ENCODE results near the gene HCRTR2. TPM values are rescaled to one million over a fixed set of nuclear protein-coding genes. Genes with fewer than 3 reads are reported as not detected.
"Not testable (repeated sequence)": the region's sequence is repeated elsewhere in the genome, so short reads cannot be mapped to it uniquely, and the experiment has no call there.

The HCRTR2 gene
- total RNA-seq, 4 donors from 2014 or later: 0.21 TPM; not detected in 3

GRCh38 chr6:55239099-55239498, 64.8 kb downstream of the HCRTR2 start:
- no peak overlapping the region for H3K4me3 ChIP-seq
- no peaks in the 10 kb centered on the region for H3K4me1 ChIP-seq
- TF ChIP-seq CTCF (IDR thresholded peaks at IDR 0.05): no peak
- TF ChIP-seq POLR2A (IDR thresholded peaks at IDR 0.05): no peak
- no peaks in the 10 kb centered on the region for H3K27me3 ChIP-seq
- no peak for DNase-seq
- no peaks in the 10 kb centered on the region for H3K36me3 ChIP-seq
- H3K27ac ChIP-seq: no peak overlapping the region
- H3K9me3 ChIP-seq: no peaks in the 10 kb centered on the region
- intact Hi-C loops (cut with DNase I; ENCODE audit: low total_unique reads): no loop called here

GRCh38 chr6:55240975-55241605, 66.8 kb downstream of the HCRTR2 start:
- H3K4me1 ChIP-seq; intact Hi-C loops (cut with DNase I; ENCODE audit: low total_unique reads); H3K36me3 ChIP-seq; H3K4me3 ChIP-seq; H3K27ac ChIP-seq; H3K9me3 ChIP-seq; H3K27me3 ChIP-seq; DNase-seq: not testable (repeated sequence)

- TF ChIP-seq CTCF (IDR thresholded peaks at IDR 0.05): no peak
- TF ChIP-seq POLR2A (IDR thresholded peaks at IDR 0.05): no peak
- DNase-seq: no peak
- Histone ChIP-seq H3K36me3 (no peaks in the 10 kb centered on the region), H3K27me3 (no peaks in the 10 kb centered on the region), H3K27ac (no peak overlapping the region), H3K9me3 (no peaks in the 10 kb centered on the region), H3K4me3 (no peak overlapping the region), H3K4me1 (no peaks in the 10 kb centered on the region)
- intact Hi-C loops (cut with DNase I; ENCODE audit: low total_unique reads): no loop called here
These were observed 76.1 kb downstream of the HCRTR2 start for GRCh38 chr6:55250400-55250799.

GRCh38 chr6:55255113-55255512, 80.8 kb downstream of the HCRTR2 start:
- no peak for DNase-seq
- no peaks in the 10 kb centered on the region for H3K9me3 ChIP-seq
- no peak overlapping the region for H3K27ac ChIP-seq
- no peaks in the 10 kb centered on the region for H3K4me1 ChIP-seq
- TF ChIP-seq CTCF (IDR thresholded peaks at IDR 0.05) (no peak), POLR2A (IDR thresholded peaks at IDR 0.05) (no peak)
- H3K36me3 ChIP-seq: no peaks in the 10 kb centered on the region
- no peak overlapping the region for H3K4me3 ChIP-seq
- intact Hi-C loops (cut with DNase I; ENCODE audit: low total_unique reads): no loop called here
- H3K27me3 ChIP-seq: no peaks in the 10 kb centered on the region

GRCh38 chr6:55260181-55260580, 85.9 kb downstream of the HCRTR2 start:
- TF ChIP-seq CTCF (IDR thresholded peaks at IDR 0.05): no peak
- TF ChIP-seq POLR2A (IDR thresholded peaks at IDR 0.05): no peak
- intact Hi-C loops (cut with DNase I; ENCODE audit: low total_unique reads): no loop called here
- no peak for DNase-seq
- Histone ChIP-seq H3K27me3 (no peaks in the 10 kb centered on the region), H3K9me3 (no peaks in the 10 kb centered on the region), H3K27ac (no peak overlapping the region), H3K4me1 (no peaks in the 10 kb centered on the region), H3K36me3 (no peaks in the 10 kb centered on the region), H3K4me3 (no peak overlapping the region)
